ENCODE results near the gene MYO15A.

MYO15A gene

DNA sequence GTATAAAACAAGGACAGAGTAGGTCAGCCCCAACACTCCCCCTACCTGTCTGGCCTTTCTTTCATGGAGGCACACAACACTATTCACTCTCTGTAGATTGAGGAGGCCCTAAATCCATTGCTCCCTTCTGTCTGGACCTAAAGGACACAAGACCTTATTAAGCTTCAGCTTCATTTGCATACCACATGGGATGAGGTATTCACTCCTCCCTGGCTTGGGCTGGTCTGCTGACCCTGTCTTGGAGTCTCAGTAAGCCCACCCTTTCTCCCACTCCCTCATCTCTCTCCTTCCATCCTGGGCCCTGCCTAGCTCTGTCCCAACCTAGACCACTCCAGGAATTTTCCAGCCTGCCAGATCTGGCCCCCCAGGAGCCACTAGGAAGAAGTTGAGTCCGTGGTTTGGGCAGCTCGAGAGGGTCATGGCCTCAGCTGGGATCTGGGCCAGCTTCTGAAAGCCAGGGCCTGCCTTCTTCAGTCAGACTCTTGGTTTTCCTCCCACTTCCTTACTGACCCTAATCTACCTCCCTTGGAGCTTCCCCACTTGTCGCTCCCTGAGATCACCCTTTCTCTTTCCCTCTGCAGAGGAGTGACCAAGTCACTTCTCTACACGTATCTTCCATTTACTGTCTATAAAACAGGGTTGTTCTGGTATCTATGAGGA, 110.3 kb downstream of the MYO15A start:
- DNase-seq, result peak; percentile 14

DNA sequence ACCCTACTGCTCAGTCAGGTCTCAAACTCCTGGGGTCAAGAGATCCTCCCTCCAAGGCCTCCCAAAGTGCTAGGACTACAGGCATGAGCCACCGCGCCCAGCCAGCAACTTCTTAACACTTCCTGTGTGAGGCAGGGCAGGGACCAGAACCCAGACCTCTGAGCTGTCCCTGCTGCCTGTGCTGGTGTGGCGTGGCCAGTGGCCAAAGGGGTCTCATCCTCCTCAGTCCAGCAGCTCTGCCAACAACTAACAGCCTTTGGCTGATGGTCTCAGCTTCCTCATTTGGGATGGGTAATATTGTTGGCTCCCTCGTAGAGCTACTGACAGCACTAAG, 115.5 kb downstream of the MYO15A start:
- no peak for DNase-seq

DNA sequence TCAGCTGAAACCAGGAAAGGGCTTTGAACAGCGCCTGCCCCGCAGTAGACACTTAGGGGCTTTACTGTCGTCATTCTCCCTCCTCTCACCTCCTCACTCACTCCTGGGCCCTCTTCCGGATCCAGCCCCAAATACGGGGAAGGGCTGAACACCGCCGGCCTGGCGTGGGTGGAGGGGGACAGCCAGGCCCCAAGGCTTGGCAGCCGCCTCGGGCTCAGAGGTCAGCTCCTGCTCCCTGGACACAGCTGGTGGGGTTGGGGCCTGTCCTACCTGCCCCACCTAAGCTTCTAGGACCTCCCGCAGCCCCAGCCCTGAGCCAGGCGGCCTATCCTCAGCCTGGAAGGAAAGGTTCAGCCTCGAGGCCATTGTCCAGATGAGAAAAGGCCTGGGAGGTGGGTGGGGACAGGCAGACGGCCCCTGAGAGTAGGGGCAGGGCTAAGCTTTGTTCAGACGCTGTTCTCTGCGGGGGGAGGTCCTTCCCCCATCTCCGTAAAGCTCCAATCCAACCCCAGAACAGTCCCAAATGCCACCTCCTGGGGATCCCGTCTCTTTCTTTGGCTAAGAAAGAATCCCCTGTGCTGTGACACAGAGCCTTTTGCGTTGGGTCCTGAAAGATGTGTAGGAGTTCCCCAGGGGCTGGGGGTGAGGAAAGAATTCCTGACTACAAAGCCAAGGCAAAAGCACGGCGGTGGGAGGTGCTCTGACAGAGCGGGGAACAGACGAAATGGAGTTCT, 116.0 kb downstream of the MYO15A start:
- peak; percentile 39 for DNase-seq

DNA sequence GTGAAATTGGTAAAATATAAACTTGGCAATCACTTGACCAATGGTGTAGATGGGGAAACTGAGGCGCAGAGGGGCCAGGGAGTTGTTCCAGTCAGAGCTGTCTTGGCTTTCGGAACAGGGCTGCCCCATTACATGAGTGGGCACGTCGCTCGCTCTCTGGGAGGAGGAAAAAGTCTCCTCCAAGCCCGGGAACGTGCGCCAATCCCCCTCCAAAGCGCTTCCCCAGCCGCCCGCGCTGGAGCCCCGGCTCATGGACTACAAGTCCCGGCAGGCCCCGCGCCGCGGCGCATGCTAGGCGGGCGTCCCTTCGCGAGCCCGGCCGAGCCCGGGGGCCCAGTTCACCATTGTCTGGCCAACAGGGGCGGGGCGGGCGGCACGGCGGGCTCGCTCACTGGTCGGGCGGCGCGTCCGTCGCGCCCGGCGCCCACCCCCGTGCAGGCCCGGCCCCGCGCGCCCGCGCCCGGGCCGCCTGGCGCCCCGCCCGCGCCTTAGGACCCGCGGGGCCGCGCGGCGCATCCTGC, 116.6 kb downstream of the MYO15A start, which contains the start of gene LLGL1:
LLGL1 (plus strand) TSS at position 515 of the 521 bp plus-strand sequence. CDS start 48 bp downstream, outside the sequence.
- peak; percentile 96 for DNase-seq

DNA sequence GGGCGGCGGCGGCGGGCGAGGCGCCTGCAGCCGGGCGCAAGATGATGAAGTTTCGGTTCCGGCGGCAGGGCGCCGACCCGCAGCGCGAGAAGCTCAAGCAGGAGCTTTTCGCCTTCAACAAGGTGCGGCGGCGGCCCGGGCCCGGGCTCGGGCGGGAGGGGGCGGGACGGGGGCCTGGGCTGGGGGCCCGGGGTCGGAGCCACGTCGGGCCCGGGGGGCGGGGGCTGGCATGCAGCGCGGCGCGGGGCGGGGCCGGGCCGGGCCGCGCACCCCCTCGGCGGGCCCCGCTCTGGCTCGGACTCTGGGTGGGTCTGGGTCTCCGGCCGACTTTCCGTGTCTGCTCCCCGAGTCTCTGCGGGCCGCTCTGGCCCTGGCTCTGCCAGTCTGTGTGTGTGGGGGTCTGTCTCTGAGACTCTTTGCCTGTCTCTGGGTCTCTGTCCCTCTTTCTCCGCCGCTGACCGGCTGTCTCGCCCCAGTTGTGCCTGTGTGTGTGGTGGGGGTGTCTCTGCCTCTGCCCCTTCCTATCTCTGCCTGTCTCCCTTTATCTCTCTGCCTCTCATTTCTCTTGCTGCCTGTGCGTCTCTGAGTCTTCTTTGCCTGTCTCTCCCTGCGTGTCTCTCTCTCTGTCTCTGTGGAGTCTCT, 117.2 kb downstream of the MYO15A start:
- no peak for DNase-seq

DNA sequence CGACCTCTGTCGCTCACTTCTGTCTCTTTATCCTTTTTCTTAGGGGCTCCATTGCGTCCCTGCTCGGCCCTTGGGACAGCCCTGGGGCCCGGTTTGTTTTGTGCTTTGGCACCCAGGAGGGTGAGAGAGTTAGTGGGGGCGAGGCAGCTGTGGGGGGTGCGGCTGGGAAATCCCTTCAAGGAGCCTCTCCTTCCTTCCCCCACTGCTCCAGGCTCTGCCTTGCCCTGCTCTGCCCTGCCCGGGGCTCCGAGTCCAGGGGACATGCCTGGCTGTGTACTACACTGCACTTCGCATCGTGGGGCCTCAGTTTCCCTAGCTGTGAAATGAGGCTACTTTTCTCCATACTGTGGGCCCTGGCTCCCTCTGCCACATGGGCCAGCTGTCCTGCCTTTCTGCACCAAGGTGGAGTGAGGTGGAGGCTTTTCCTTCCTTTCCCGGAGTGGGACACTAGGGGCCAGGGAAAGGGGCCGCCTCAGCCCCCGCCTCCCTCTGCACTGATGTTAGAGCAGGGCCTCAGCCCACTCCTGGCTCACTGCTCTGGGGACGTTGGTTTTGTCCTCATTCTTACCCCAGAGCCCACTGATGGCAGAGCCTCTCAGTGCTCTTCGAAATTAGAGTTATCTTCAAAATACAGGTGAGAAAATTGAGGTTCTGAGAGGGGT, 117.9 kb downstream of the MYO15A start:
- DNase-seq, result no peak

DNA sequence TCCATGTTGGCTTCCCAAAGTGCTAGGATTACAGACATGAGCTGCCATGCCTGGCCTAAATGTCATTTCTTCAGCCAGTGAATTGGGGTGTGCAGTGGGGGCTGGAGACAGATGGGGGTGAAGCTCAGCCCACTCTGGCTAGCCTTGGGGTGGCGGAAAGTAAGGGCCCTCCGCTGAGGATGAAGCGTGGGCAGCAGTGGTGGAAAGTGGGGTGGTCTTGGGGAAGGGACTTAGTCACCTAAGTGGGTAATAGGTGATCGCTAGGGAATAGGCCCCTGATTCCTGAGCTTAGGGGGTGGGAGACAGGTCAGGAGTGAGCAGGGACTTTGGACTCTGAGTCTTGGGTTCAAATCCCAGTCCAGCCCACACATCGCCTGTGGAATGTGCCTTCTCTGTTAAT, 119.1 kb downstream of the MYO15A start:
- DNase-seq, result no peak

DNA sequence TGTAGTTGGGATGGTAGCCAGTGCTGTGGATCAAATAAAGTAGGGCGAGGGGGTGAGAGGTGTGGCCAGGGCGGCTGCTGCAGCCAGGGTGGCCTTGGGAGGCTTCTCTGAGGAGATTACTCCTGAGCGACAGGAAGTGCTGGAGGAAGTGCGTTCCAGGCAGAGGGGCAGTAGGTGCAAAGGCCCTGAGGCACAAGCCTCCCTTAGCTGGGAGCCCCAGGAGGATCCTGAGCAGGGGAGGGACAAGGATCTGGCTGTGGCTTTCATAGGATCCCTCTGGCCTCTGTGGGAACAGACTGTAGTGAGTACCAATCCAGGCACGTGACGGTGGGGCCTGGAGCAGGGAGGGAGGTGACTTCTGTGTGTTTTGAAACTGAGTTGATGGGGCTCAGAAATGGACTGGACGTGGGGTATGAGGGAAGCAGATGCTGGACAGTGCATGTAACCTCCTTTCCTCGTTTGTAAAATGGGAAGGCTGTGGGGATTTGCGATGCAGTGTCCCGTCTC, 119.7 kb downstream of the MYO15A start:
- DNase-seq, result no peak

DNA sequence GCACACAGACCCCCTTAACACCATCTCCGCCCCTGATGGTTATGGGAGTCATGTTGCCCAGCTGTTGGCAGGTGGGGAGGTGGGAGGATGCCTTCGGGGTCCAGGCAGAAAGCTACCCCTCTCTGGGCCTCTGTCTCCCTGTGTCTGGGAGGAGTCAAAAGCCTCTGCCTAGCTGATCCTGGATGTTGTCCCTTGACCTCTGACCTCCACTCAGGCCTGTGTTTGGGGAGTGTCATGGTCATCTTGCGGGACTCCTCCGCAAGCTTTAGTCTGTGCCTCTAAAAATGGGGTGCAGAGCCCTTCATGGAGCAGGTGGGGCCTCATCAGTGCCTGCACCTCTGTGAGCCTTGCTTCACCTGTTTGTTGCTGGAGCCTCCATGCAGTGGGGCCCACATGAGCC, 120.7 kb downstream of the MYO15A start:
- DNase-seq, result no peak

All from fibroblast of skin of abdomen (primary cell).